GM10248 (cell line): ENCODE measurements around the gene C1orf116.

Source experiments
- CTCF ChIA-PET: fragments of 300-600 bp; sonication (Branson Sonifier 250); formaldehyde crosslinking; extraction: SDS; loops from one replicate; lab custom pipeline; 2021; ENCODE audit warnings: antibody characterized with exemption; lab: Yijun Ruan, JAX
- POLR2A ChIA-PET: fragments of 350-650 bp; sonication (Branson Sonifier 250); formaldehyde crosslinking; extraction: SDS; loops from one replicate; lab custom pipeline; 2020; ENCODE audit warnings: antibody characterized with exemption; lab: Yijun Ruan, JAX
- DNase-seq: peaks from one replicate; pipeline ENCODE4 v3.0.0; 2012; ENCODE audit errors: extremely low spot score
- CTCF ChIP-seq: IDR thresholded peaks from 2 replicates; pipeline ENCODE4 v1.5.1; 2012; ENCODE audit warnings: mild to moderate bottlenecking, low read depth; ENCODE audit errors: extremely low read depth, missing control alignments, control extremely low read depth

The C1orf116 gene

GRCh38 chr1:206998816-206999215 is 33.7 kb downstream of the C1orf116 start:
- ChIA-PET POLR2A (no interaction called here), CTCF (interaction anchor here (1.2 to 2.7 kb wide), 2 partner anchors 12 to 86 kb away, joined by 3 to 6 read pairs; no protein-coding TSS in a partner anchor)
- no peak for TF ChIP-seq CTCF
- DNase-seq = no peak

GRCh38 chr1:206992790-206993189 is 39.8 kb downstream of the C1orf116 start:
- TF ChIP-seq CTCF = no peak
- DNase-seq = no peak
- ChIA-PET CTCF (interaction anchor here (0.7 to 3.3 kb wide), 7 partner anchors 10 to 128 kb away, joined by 3 to 29 read pairs (median 3); partner anchors contain the start of gene IL20), POLR2A (no interaction called here)

- no peak for TF ChIP-seq CTCF
- ChIA-PET POLR2A (no interaction called here), CTCF (interaction anchor here (0.8 to 1.4 kb wide), 3 partner anchors 15 to 75 kb away, joined by 3 to 5 read pairs (median 4); no protein-coding TSS in a partner anchor)
- DNase-seq = no peak
These were observed 44.7 kb downstream of the C1orf116 start for GRCh38 chr1:206987873-206988272.

GRCh38 chr1:206986885-206987284 is 45.7 kb downstream of the C1orf116 start:
- ChIA-PET CTCF (interaction anchor here (0.9 to 12.0 kb wide), 6 partner anchors 10 to 252 kb away, joined by 3 to 357 read pairs (median 4); partner anchors contain the start of gene PIGR), POLR2A (no interaction called here)
- TF ChIP-seq CTCF = no peak
- no peak for DNase-seq

GRCh38 chr1:206986402-206986801 is 46.2 kb downstream of the C1orf116 start:
- no peak for DNase-seq
- CTCF ChIA-PET = interaction anchor here (0.9 to 12.0 kb wide), 11 partner anchors 10 to 351 kb away, joined by 3 to 357 read pairs (median 4); partner anchors contain the start of genes DYRK3 and PIGR

GRCh38 chr1:206985162-206985749 is 47.3 kb downstream of the C1orf116 start:
- ChIA-PET CTCF (interaction anchor here (1.0 to 12.0 kb wide), 6 partner anchors 9 to 350 kb away, joined by 3 to 357 read pairs (median 6); partner anchors contain the start of genes DYRK3 and PIGR), POLR2A (no interaction called here)
- no peak for DNase-seq
- no peak for TF ChIP-seq CTCF

More at GRCh38 chr1:206986402-206986801, 46.2 kb downstream of the C1orf116 start:
- POLR2A ChIA-PET = no interaction called here
- no peak for TF ChIP-seq CTCF
